Stimulated activated CD8-positive, alpha-beta memory T cell treated with anti-CD3 and anti-CD28 coated beads, Interleukin-2, amount 100 ng/mL, for 1 hour (primary cell): ENCODE data around the gene EPHA4.

Experiments
- DNase-seq, 2 donors: peaks; one replicate each; pipeline ENCODE4 v3.0.0-alpha.2; 2020; ENCODE audit warnings: low read depth in 2 of 2

The EPHA4 gene

DNA sequence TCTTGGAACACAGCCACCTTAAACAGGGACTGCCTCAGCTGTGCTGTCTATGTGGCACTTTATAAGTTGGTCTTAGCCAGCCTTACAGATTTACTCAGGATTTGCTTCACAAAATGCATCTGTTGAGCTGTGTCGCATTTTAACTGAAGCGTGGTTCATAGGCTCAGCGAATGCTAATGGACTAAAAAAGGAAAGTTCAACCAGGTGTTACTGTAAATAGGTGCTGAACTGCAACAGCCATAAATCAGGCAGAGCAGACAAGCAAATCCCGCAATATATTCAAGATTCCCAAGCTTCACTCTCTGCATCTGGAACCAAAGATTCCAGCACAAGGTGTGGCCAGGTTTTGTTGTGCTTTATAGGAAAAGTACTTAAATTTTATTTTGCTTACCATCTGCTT is 130.0 kb downstream of the EPHA4 start:
- no peak for DNase-seq

GRCh38 chr2:221439761-221440479 is 132.2 kb downstream of the EPHA4 start:
- no peak for DNase-seq

DNA sequence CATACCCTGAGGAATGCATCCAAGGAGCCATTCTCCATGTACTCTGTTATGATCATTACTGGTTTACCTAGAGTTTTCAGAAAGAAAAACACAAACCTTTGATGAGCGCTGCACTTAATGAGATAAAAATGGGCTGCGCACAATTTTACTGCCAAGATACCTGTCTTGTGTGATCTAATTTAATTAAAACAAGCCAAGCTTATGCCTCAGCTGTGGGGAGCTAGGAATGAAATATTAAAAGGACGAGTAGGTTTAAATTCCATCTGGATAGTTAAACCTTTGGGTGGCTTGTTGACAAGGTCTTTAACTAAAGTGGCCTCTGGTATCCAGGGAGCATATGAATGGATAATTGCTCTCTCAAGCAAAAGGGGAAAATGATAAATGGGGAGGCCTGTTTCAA is 135.0 kb downstream of the EPHA4 start:
- DNase-seq = no peak

DNA sequence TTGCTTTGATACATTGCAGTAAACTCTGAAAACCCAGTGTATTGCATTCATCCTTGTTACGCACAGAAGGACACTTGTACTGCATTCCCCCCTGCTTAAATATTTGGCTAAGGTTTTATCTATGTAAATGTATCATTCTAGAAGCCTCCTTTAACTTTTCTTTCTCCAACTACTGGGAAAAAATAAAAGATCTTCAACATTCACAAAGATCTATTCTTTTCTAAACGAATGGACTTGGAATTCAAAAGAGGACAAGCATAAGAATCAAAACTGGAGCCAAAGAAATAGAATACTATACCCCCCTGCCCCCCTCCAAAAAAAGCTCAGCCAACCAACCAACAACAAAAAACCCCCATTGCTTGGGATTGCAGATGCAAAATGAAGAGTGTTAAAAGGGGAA is 136.9 kb downstream of the EPHA4 start:
- DNase-seq = no peak

DNA sequence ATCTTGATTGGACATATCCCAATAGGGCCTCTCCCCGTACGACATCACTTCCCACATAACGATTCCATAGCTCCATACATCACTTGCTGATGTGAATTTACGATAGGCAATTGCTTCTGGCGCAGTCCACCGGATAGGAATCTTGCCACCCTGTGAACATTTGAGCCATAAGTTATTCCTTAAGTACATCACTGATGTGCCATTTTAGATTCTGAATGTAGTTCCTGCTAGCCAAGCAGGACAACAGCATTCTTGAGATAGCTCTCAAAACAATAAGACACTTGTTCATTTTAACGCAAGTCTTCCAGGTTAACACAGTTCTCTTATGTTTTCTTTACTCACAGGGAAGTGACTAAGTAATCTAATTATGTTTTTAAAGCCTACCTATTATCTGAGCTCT is 138.0 kb downstream of the EPHA4 start:
- DNase-seq = no peak

- no peak for DNase-seq
Measured at GRCh38 chr2:221431477-221431876, 140.6 kb downstream of the EPHA4 start.

- no peak for DNase-seq
Measured at GRCh38 chr2:221429741-221430491, 142.2 kb downstream of the EPHA4 start.

GRCh38 chr2:221428896-221429295 is 143.2 kb downstream of the EPHA4 start:
- DNase-seq = no peak

- no peak for DNase-seq
Measured at GRCh38 chr2:221426929-221427328, 145.2 kb downstream of the EPHA4 start.

DNA sequence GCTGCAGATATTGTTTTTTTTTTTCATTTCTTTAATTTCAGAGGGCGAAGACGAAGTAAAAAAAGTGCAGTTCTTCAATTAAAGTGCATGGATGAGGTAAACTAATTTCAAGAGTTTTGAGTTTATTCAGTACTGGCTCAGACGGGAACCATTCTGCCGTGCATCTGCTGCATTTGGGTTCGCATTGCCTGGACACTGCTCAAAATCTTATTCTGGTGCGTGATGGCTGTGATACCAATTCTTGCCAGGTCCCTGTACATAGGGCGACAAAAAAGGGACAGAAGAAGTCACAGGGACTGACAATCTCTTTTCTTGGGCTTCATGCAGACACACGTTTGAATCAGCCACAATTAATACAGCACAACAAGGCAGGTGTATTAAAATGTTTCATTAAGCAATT is 146.2 kb downstream of the EPHA4 start:
- DNase-seq = no peak

- no peak for DNase-seq
Measured at GRCh38 chr2:221425353-221425752, 146.8 kb downstream of the EPHA4 start.

GRCh38 chr2:221423210-221423804 is 148.8 kb downstream of the EPHA4 start:
- no peak for DNase-seq

GRCh38 chr2:221422516-221423209 is 149.4 kb downstream of the EPHA4 start:
- DNase-seq = no peak

DNA sequence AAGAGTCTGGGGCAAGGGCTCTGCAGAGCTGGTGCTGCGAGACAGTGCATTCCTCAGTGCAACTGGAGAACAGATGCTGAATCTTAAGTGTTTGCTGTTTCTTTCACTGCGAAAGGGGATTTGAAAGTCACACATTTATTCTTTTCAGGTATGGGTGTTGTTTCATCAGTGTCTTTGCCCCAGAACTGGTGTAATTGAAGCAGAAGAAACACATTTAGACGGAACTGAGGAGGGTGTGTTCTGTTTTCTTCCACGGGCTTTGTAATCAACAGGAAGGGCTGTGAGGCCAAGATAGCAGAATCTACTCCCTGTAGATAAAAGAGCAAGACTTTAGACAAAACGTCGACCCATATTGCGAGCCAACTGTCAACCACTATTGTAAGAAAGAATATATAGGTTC is 151.9 kb downstream of the EPHA4 start:
- DNase-seq = no peak

DNA sequence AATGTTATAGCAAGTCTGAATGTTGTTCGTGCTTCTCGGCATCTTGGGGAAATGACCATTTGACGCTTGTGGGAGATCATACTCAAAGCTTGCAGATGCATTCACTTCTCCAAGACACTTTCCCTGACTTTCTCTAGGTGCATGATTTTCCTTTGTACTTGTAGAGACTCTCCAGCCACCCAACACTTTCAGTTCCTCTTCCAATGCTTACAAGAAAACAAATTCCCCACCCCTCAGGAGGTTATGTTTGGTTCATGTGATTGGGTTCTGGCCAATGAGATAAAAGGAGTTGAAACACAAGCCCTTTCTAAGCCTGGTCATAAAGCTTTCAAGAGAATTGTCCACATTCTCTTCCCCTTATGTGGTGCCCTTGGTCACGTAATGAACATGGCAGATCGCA is 156.3 kb downstream of the EPHA4 start:
- no peak for DNase-seq

DNA sequence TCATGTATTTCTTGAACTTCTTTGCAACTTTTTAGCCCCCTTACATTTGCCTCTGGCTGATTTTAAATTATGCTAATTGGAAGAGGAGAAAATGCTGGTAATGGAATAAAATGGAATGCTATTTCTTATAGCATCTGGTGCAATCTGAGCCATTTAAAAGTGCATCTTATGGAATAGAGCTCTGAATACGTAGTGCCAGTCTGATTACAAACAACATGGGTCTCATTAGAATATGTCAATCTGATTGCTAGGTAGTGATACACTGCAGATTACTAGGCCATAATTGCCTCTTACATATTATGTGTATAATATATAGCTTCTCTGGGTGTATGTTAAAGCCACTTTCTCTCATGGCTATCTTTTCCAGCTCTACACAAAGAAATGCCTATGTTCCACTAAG is 159.1 kb downstream of the EPHA4 start:
- no peak for DNase-seq

DNA sequence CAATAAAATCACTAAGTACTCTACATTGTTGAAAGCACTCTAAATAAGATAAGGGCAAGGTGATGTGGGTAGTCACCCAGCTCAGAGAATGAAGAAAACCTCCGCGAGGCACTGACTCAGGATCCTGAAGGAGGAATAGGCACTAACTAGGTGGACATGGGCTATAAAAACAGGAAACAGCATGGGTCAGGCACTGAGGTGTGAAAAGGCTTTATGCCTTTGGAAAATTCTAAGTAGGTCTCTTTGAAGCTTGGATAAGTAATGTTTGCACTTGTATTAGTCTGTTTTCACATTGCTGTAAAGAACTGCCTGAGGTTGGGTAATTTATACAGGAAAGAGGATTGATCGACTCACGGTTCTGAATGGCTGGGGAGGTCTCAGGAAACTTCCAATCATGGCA is 161.6 kb downstream of the EPHA4 start:
- DNase-seq = no peak

GRCh38 chr2:221407765-221408164 is 164.3 kb downstream of the EPHA4 start:
- no peak for DNase-seq

DNA sequence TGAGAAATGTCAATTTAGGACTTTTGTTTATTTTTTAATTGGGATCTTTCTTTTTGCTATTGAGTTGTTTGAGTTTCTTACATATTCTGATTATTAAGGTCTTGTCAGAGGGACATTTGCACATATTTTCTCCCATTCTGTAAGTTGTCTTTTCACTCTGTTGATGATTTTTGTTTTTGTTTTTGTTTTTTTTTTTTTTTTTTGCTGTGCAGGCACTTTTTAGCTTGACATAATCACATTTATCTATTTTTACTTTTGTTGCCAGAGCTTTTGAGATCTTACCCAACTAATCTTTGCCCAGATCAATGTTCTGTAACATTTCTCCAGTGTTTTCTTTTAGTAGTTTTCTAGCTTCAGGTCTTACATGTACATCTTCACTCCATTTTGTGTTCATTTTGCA is 166.6 kb downstream of the EPHA4 start:
- DNase-seq = no peak

DNA sequence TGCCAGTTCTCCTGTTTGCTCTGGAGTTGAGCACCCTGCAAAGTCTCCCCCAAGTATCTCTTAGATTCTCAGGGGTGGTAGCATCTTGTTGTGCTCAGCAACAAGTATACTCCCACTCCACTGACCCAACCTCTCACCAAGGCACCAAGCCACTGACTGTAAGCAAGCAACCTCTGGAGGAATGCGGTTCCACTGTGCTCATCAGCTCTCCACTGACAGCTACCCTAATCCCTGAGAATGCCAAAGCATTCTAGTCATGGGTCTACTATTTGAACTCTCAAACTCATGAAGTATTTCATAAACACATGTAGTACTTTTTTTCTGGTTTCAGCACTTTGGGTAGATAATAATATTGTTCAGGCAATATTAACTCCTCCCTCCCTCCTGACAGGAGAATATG is 170.0 kb downstream of the EPHA4 start:
- no peak for DNase-seq

DNA sequence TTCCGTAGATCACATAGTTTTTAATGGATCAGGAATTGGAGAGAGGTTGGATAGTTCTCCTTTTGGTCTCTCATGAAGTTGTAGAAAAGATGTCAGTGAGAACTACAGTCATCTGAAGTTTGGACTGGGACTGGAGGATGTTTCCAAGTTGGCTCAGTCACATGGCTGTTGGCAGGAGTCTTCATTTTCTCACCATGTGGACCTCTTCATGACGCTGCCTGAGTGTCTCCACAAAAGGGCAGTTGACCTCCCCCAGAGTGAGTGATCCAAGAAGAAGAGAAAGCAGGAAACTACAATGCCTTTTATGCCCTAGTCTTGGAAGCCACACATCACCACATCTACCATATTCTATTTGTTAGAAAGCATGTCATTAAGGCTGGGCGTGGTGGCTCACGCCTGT is 171.7 kb downstream of the EPHA4 start:
- no peak for DNase-seq

DNA sequence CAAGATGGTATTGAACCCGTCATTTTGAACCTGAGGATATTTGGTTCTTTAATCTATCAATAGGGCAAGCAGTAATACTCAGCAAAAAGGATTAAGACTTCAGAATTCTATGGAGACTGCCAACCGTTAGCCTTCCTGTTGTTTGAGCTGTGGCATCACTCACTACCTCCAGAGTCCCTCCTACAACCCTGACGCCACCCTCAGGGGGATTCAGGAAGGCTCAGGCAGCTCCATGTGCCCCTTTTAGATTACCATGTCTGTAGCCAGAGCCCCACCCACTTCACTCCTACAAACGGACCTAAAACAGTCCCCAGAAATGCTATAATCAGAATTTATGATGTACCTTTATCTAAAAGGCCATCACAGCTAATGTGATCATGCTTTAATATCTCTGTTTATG is 172.9 kb downstream of the EPHA4 start:
- no peak for DNase-seq

- no peak for DNase-seq
Measured at GRCh38 chr2:221397187-221397586, 174.9 kb downstream of the EPHA4 start.
